ENCODE data around the gene FBXL13. TPM values are rescaled to one million over a fixed set of nuclear protein-coding genes. Genes with fewer than 3 reads are reported as not detected.
"Not testable (repeated sequence)": the region's sequence is repeated elsewhere in the genome, so short reads cannot be mapped to it uniquely, and the experiment has no call there.

Gene FBXL13
- total RNA-seq, 2 experiments from 2014 or later = 0.32 to 0.83 TPM

GRCh38 chr7:103078226-103078625 is 3.6 kb upstream of the FBXL13 start:
- DNase-seq; H3K9me3 Mint-ChIP-seq (ENCODE audit: low read depth); H3K27ac Mint-ChIP-seq; CTCF ChIA-PET; POLR2A ChIA-PET; ATAC-seq; H3K27me3 Mint-ChIP-seq; H3K4me3 Mint-ChIP-seq: not testable (repeated sequence)
- peaks cover 41% of the 10 kb centered on the region for H3K4me1 Mint-ChIP-seq
- H3K36me3 Mint-ChIP-seq (ENCODE audit: low read depth) = peaks cover 16% of the 10 kb centered on the region
- intact Hi-C loops (cut with DNase I, micrococcal nuclease) = loop anchor here in 1 of 2 experiments (5.0 kb wide), 1 partner anchor 269 kb away; the partner anchor contains the start of gene PSMC2

GRCh38 chr7:103077318-103077717 is 2.7 kb upstream of the FBXL13 start:
- peaks cover 14% of the 10 kb centered on the region for H3K36me3 Mint-ChIP-seq (ENCODE audit: low read depth)
- H3K27me3 Mint-ChIP-seq = no peaks in the 10 kb centered on the region
- ChIA-PET CTCF (interaction anchor here (0.7 kb wide), 1 partner anchor 20 kb away, joined by 3 read pairs; no protein-coding TSS in a partner anchor), POLR2A (no interaction called here)
- DNase-seq (no peak), ATAC-seq (no peak)
- H3K27ac Mint-ChIP-seq = no peak overlapping the region
- H3K4me1 Mint-ChIP-seq = peaks cover 37% of the 10 kb centered on the region
- H3K9me3 Mint-ChIP-seq (ENCODE audit: low read depth) = no peaks in the 10 kb centered on the region
- no peak overlapping the region for H3K4me3 Mint-ChIP-seq
- intact Hi-C loops (cut with DNase I, micrococcal nuclease) = loop anchor here in 1 of 2 experiments (5.0 kb wide), 1 partner anchor 270 kb away; the partner anchor contains the start of gene PSMC2

GRCh38 chr7:103076764-103077163 is 2.2 kb upstream of the FBXL13 start:
- CTCF ChIA-PET = no interaction called here
- peaks cover 14% of the 10 kb centered on the region for H3K36me3 Mint-ChIP-seq (ENCODE audit: low read depth)
- no peak overlapping the region for H3K27ac Mint-ChIP-seq
- DNase-seq (peak; percentile 19), ATAC-seq (no peak)
- intact Hi-C loops (cut with DNase I, micrococcal nuclease) = loop anchor here in 1 of 2 experiments (5.0 kb wide), 1 partner anchor 271 kb away; the partner anchor contains the start of gene PSMC2
- POLR2A ChIA-PET = no interaction called here
- no peaks in the 10 kb centered on the region for H3K27me3 Mint-ChIP-seq
- H3K4me3 Mint-ChIP-seq = peak overlapping the region; percentile 91
- peaks cover 35% of the 10 kb centered on the region for H3K4me1 Mint-ChIP-seq
- no peaks in the 10 kb centered on the region for H3K9me3 Mint-ChIP-seq (ENCODE audit: low read depth)

- H3K27ac Mint-ChIP-seq = peak overlapping the region; percentile 93
- ChIA-PET POLR2A (interaction anchor here (0.6 to 2.4 kb wide), 3 partner anchors 14 to 327 kb away, joined by 3 to 10 read pairs (median 4); partner anchors contain the start of genes FAM185A and NAPEPLD), CTCF (interaction anchor here (0.6 to 1.9 kb wide), 11 partner anchors 8 to 327 kb away, joined by 3 to 7 read pairs (median 3); partner anchors contain the start of genes FAM185A and PMPCB)
- peak; percentile 78 for ATAC-seq
- no peaks in the 10 kb centered on the region for H3K27me3 Mint-ChIP-seq
- H3K9me3 Mint-ChIP-seq (ENCODE audit: low read depth) = no peaks in the 10 kb centered on the region
- DNase-seq = peak; percentile 90
- H3K4me3 Mint-ChIP-seq = peak overlapping the region; percentile 91
- peaks cover 14% of the 10 kb centered on the region for H3K36me3 Mint-ChIP-seq (ENCODE audit: low read depth)
- H3K4me1 Mint-ChIP-seq = peaks cover 31% of the 10 kb centered on the region
- intact Hi-C loops (cut with DNase I, micrococcal nuclease) = loop anchor here (1.0 to 5.0 kb wide), 5 partner anchors 73 to 327 kb away; partner anchors contain the start of genes NAPEPLD (in 2 of the 2), FAM185A (in 1 of the 2) and PSMC2 (in 1 of the 2)
Observed at GRCh38 chr7:103075337-103075918, 832 bp upstream of the FBXL13 start.

GRCh38 chr7:103073989-103074518 is 542 bp downstream of the FBXL13 start:
- Mint-ChIP-seq H3K36me3 (ENCODE audit: low read depth) (peaks cover 12% of the 10 kb centered on the region), H3K27ac (peak overlapping the region; percentile 91), H3K27me3 (no peaks in the 10 kb centered on the region), H3K9me3 (ENCODE audit: low read depth) (no peaks in the 10 kb centered on the region), H3K4me1 (peaks cover 26% of the 10 kb centered on the region), H3K4me3 (peak overlapping the region; percentile 91)
- DNase-seq (no peak), ATAC-seq (no peak)
- ChIA-PET POLR2A (interaction anchor here (1.4 to 2.4 kb wide), 2 partner anchors 77 to 325 kb away, joined by 6 to 10 read pairs; partner anchors contain the start of gene FAM185A), CTCF (interaction anchor here (0.7 to 1.9 kb wide), 5 partner anchors 8 to 325 kb away, joined by 3 to 7 read pairs (median 3); partner anchors contain the start of gene FAM185A)
- intact Hi-C loops (cut with DNase I, micrococcal nuclease) = loop anchor here (2.0 to 5.0 kb wide), 2 partner anchors 75 to 197 kb away; partner anchors contain the start of gene NAPEPLD (in 1 of the 2)

GRCh38 chr7:103071000-103071399 is 3.6 kb downstream of the FBXL13 start:
- ATAC-seq (no peak), DNase-seq (no peak)
- peaks cover 6% of the 10 kb centered on the region for H3K36me3 Mint-ChIP-seq (ENCODE audit: low read depth)
- H3K27me3 Mint-ChIP-seq = no peaks in the 10 kb centered on the region
- intact Hi-C loops (cut with DNase I, micrococcal nuclease) = loop anchor here in 1 of 2 experiments (5.0 kb wide), 1 partner anchor 194 kb away; no protein-coding TSS in a partner anchor
- no peak overlapping the region for H3K4me3 Mint-ChIP-seq
- ChIA-PET CTCF (interaction anchor here (0.6 to 2.6 kb wide), 3 partner anchors 9 to 1789 kb away, joined by 3 to 12 read pairs (median 3); partner anchors contain the start of gene FAM185A), POLR2A (interaction anchor here (0.6 kb wide), 1 partner anchor 9 kb away, joined by 6 read pairs; no protein-coding TSS in a partner anchor)
- no peaks in the 10 kb centered on the region for H3K9me3 Mint-ChIP-seq (ENCODE audit: low read depth)
- H3K27ac Mint-ChIP-seq = no peak overlapping the region
- H3K4me1 Mint-ChIP-seq = peaks cover 14% of the 10 kb centered on the region

- H3K36me3 Mint-ChIP-seq (ENCODE audit: low read depth) = no peaks in the 10 kb centered on the region
- CTCF ChIA-PET = interaction anchor here (0.6 to 1.0 kb wide), 2 partner anchors 11 to 1802 kb away, joined by 3 to 4 read pairs; no protein-coding TSS in a partner anchor
- intact Hi-C loops (cut with DNase I, micrococcal nuclease) = no loop called here
Observed at GRCh38 chr7:103068414-103069403, 5.9 kb downstream of the FBXL13 start.

GRCh38 chr7:103065667-103066066 is 8.9 kb downstream of the FBXL13 start:
- no peaks in the 10 kb centered on the region for H3K9me3 Mint-ChIP-seq (ENCODE audit: low read depth)
- ATAC-seq = peak; percentile 75
- DNase-seq = peak; percentile 73
- intact Hi-C loops (cut with DNase I, micrococcal nuclease) = loop anchor here in 1 of 2 experiments (2.0 kb wide), 1 partner anchor 307 kb away; no protein-coding TSS in a partner anchor
- POLR2A ChIA-PET = no interaction called here
- no peaks in the 10 kb centered on the region for H3K4me1 Mint-ChIP-seq
- CTCF ChIA-PET = interaction anchor here (0.6 to 1.9 kb wide), 5 partner anchors 8 to 317 kb away, joined by 3 to 6 read pairs (median 3); partner anchors contain the start of genes ARMC10, FAM185A and FBXL13
- no peak overlapping the region for H3K27ac Mint-ChIP-seq
- no peaks in the 10 kb centered on the region for H3K36me3 Mint-ChIP-seq (ENCODE audit: low read depth)
- no peaks in the 10 kb centered on the region for H3K27me3 Mint-ChIP-seq
- no peak overlapping the region for H3K4me3 Mint-ChIP-seq

More at GRCh38 chr7:103068414-103069403, 5.9 kb downstream of the FBXL13 start:
- DNase-seq (no peak), ATAC-seq (no peak)
- Mint-ChIP-seq H3K27ac (no peak overlapping the region), H3K4me1 (peaks cover under 1% of the 10 kb centered on the region), H3K4me3 (no peak overlapping the region), H3K27me3 (no peaks in the 10 kb centered on the region), H3K9me3 (ENCODE audit: low read depth) (no peaks in the 10 kb centered on the region)
- POLR2A ChIA-PET = no interaction called here

- CTCF ChIA-PET = interaction anchor here (0.6 to 1.2 kb wide), 2 partner anchors 9 to 343 kb away, joined by 3 read pairs; no protein-coding TSS in a partner anchor
- DNase-seq = no peak
- no peaks in the 10 kb centered on the region for H3K9me3 Mint-ChIP-seq (ENCODE audit: low read depth)
- H3K4me3 Mint-ChIP-seq = no peak overlapping the region
- no peaks in the 10 kb centered on the region for H3K36me3 Mint-ChIP-seq (ENCODE audit: low read depth)
- H3K27me3 Mint-ChIP-seq = no peaks in the 10 kb centered on the region
- POLR2A ChIA-PET = no interaction called here
- ATAC-seq = no peak
- H3K27ac Mint-ChIP-seq = no peak overlapping the region
- H3K4me1 Mint-ChIP-seq = no peaks in the 10 kb centered on the region
- intact Hi-C loops (cut with DNase I, micrococcal nuclease) = loop anchor here in 1 of 2 experiments (2.0 kb wide), 1 partner anchor 305 kb away; no protein-coding TSS in a partner anchor
Observed at GRCh38 chr7:103063895-103064294, 10.7 kb downstream of the FBXL13 start.

GRCh38 chr7:103059471-103059870 is 15.1 kb downstream of the FBXL13 start:
- Mint-ChIP-seq H3K27ac (no peak overlapping the region), H3K4me1 (no peaks in the 10 kb centered on the region), H3K27me3 (no peaks in the 10 kb centered on the region), H3K9me3 (ENCODE audit: low read depth) (no peaks in the 10 kb centered on the region), H3K36me3 (ENCODE audit: low read depth) (no peaks in the 10 kb centered on the region), H3K4me3 (no peak overlapping the region)
- ChIA-PET POLR2A (no interaction called here), CTCF (interaction anchor here (0.6 to 1.4 kb wide), 5 partner anchors 8 to 1631 kb away, joined by 3 to 4 read pairs (median 3); no protein-coding TSS in a partner anchor)
- intact Hi-C loops (cut with DNase I, micrococcal nuclease) = no loop called here
- ATAC-seq (no peak), DNase-seq (no peak)
